CD4-positive, alpha-beta T cell (primary cell): ENCODE results near the gene KIAA2012. TPM values are rescaled to one million over a fixed set of nuclear protein-coding genes. Genes with fewer than 3 reads are reported as not detected.

ENCODE experiments used
- ATAC-seq: fragments of 200-7000 bp; cut with Tn5 transposase; one replicate; pipeline ENCODE4 v1.10.0; 2022; ENCODE audit warnings: mild to moderate bottlenecking; ENCODE audit not compliant: poor library complexity
- CTCF ChIA-PET: fragments of 350-600 bp; sonication (Branson Sonifier 250); formaldehyde crosslinking; loops from one replicate; lab custom pipeline; 2021; ENCODE audit warnings: antibody characterized with exemption, inconsistent platforms; lab: Charles Lee
- POLR2A ChIA-PET: fragments of 350-600 bp; sonication (Branson Sonifier 250); formaldehyde crosslinking; loops from one replicate; lab custom pipeline; 2021; ENCODE audit warnings: antibody characterized with exemption, inconsistent platforms; lab: Charles Lee
- DNase-seq, 14 experiments: peaks; one replicate each; pipeline ENCODE4 v3.0.0-alpha.2; 2013 to 2020; ENCODE audit warnings: mixed read lengths in 2 of 14
- H3K27ac ChIP-seq, 2 donors: one replicate each; pipeline versions ENCODE4 v1.5.1 to v1.7.0; 2013; ENCODE audit warnings: low read length in 2 of 2, low read depth in 1 of 2, mild to moderate bottlenecking in 1 of 2
- H3K27me3 ChIP-seq, 2 experiments: 1 replicate in 1 of 2; 2 replicates in 1 of 2; pipeline versions ENCODE4 v1.6.1 to v1.7.0; 2013; ENCODE audit warnings: low read length in 2 of 2, control low read depth in 1 of 2, mild to moderate bottlenecking in 1 of 2, moderate library complexity in 1 of 2; ENCODE audit not compliant: insufficient read depth in 2 of 2, control insufficient read depth in 1 of 2
- H3K36me3 ChIP-seq: one replicate; pipeline ENCODE4 v1.6.1; 2013; ENCODE audit warnings: low read length, control low read depth; ENCODE audit not compliant: insufficient read depth
- H3K4me1 ChIP-seq: one replicate; pipeline ENCODE4 v1.6.1; 2013; ENCODE audit warnings: low read length, control low read depth; ENCODE audit not compliant: insufficient read depth
- H3K4me3 ChIP-seq: one replicate; pipeline ENCODE4 v1.5.1; 2013; ENCODE audit warnings: mild to moderate bottlenecking, low read length, moderate library complexity
- H3K9me3 ChIP-seq, 2 experiments: 1 replicate in 1 of 2; 2 replicates in 1 of 2; pipeline versions ENCODE4 v1.6.1 to v1.7.0; 2013; ENCODE audit warnings: low read length in 2 of 2, mild to moderate bottlenecking in 2 of 2, control low read depth in 1 of 2, moderate library complexity in 1 of 2; ENCODE audit not compliant: control insufficient read depth in 1 of 2, insufficient read depth in 1 of 2
- H3K27ac Mint-ChIP-seq: one replicate; pipeline ENCODE4 v1.8.0; 2020; ENCODE audit warnings: mixed read lengths
- H3K27me3 Mint-ChIP-seq: one replicate; pipeline ENCODE4 v1.8.0; 2021; ENCODE audit warnings: mixed read lengths
- H3K36me3 Mint-ChIP-seq: one replicate; pipeline ENCODE4 v1.8.0; 2021; ENCODE audit warnings: low read depth, mixed read lengths
- H3K4me1 Mint-ChIP-seq: one replicate; pipeline ENCODE4 v1.8.0; 2021; ENCODE audit warnings: low read depth, mixed read lengths
- H3K4me3 Mint-ChIP-seq: one replicate; pipeline ENCODE4 v1.8.0; 2020; ENCODE audit warnings: mild to moderate bottlenecking, mixed read lengths
- H3K9me3 Mint-ChIP-seq: one replicate; pipeline ENCODE4 v1.8.0; 2020; ENCODE audit warnings: mixed read lengths
- intact Hi-C, 2 experiments: fragments of 100-400 bp; cut with DNase I in 1 of 2; cut with micrococcal nuclease in 1 of 2; formaldehyde crosslinking; loops; one replicate each; pipeline versions ENCODE4 v1.15.1 to v1.9.0; 2023 to 2025; cut with DNase I, micrococcal nuclease
- total RNA-seq, 174 experiments: library from RNA in 2 of 174; stranded (reverse) in 2 of 174; gene quantifications; one replicate each; pipeline ENCODE4 v1.2.3 and lab custom pipeline; 2021 to 2026
- TF ChIP-seq, protein P1 (sequence below): fragments of 200-600 bp; IDR thresholded peaks from one replicate; pipeline ENCODE4 v1.8.0; 2022; ENCODE audit warnings: antibody characterized with exemption, mild to moderate bottlenecking

Gene KIAA2012
- total RNA-seq, 2 experiments from 2014 or later, result not detected

DNA sequence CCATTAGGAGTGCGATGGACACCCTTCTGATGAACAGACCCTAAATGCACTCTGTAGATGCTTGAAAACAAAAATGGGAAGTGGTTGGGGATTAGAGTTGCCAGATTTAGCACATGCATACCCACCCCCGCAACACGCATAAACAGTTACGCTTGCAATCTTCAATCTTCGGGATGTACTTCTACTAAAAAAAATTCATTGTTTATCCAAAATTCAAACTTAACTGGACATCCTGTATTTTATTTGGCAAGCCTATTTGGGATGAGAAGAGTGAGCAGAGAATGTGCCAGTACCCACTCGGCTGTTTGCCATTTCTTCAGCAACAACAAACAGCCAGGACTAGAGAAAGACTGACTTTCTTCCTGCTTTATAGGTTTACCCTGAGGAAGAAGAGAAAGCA lies 18.4 kb downstream of the KIAA2012 start:
- Mint-ChIP-seq H3K4me3 (no peak overlapping the region), H3K36me3 (no peaks in the 10 kb centered on the region), H3K9me3 (no peaks in the 10 kb centered on the region), H3K4me1 (no peaks in the 10 kb centered on the region), H3K27me3 (peaks cover 19% of the 10 kb centered on the region), H3K27ac (no peak overlapping the region)
- CTCF ChIA-PET, result no interaction called here
- no peaks in the 10 kb centered on the region for H3K36me3 ChIP-seq
- DNase-seq (no peak), ATAC-seq (no peak)
- H3K9me3 ChIP-seq, result no peaks in the 10 kb centered on the region
- TF ChIP-seq, protein P1, sequence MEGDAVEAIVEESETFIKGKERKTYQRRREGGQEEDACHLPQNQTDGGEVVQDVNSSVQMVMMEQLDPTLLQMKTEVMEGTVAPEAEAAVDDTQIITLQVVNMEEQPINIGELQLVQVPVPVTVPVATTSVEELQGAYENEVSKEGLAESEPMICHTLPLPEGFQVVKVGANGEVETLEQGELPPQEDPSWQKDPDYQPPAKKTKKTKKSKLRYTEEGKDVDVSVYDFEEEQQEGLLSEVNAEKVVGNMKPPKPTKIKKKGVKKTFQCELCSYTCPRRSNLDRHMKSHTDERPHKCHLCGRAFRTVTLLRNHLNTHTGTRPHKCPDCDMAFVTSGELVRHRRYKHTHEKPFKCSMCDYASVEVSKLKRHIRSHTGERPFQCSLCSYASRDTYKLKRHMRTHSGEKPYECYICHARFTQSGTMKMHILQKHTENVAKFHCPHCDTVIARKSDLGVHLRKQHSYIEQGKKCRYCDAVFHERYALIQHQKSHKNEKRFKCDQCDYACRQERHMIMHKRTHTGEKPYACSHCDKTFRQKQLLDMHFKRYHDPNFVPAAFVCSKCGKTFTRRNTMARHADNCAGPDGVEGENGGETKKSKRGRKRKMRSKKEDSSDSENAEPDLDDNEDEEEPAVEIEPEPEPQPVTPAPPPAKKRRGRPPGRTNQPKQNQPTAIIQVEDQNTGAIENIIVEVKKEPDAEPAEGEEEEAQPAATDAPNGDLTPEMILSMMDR, result no peak
- no peaks in the 10 kb centered on the region for H3K27me3 ChIP-seq
- H3K4me3 ChIP-seq, result no peak overlapping the region
- H3K4me1 ChIP-seq, result no peaks in the 10 kb centered on the region
- no peak overlapping the region for H3K27ac ChIP-seq
- POLR2A ChIA-PET, result no interaction called here
- intact Hi-C loops, result no loop called here

DNA sequence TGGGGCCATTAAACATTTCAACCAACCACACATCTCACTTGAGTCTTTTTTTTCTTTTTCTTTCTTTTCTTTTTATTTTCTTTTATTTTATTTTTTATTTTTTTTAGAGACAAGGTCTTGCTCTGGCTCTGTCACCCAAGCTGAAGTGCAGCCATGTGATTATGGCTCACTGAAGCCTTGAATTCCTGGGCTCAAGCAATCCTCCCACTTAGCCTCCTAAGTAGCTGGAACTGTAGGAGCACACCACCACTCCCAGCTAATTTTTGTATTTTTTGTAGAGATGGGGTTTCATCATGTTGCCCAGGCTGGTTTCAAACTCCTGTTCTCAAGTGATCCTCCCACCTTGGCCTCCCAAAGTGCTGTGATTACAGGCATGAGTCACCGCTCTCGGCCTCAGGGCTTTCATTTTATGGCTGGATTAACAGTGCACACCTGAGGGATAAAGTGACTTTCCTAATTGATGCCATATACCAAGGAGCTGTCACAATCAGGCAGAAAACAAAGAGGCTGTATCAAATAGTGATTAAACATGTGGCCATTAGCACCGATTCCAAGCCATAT lies 21.5 kb downstream of the KIAA2012 start:
- no peak for DNase-seq
- Histone ChIP-seq H3K27me3 (no peaks in the 10 kb centered on the region), H3K4me1 (no peaks in the 10 kb centered on the region), H3K4me3 (no peak overlapping the region), H3K27ac (no peak overlapping the region), H3K9me3 (no peaks in the 10 kb centered on the region), H3K36me3 (no peaks in the 10 kb centered on the region)
- POLR2A ChIA-PET, result no interaction called here
- CTCF ChIA-PET, result no interaction called here
- Mint-ChIP-seq H3K27ac (no peak overlapping the region), H3K4me1 (no peaks in the 10 kb centered on the region), H3K36me3 (no peaks in the 10 kb centered on the region), H3K27me3 (peaks cover 18% of the 10 kb centered on the region), H3K9me3 (no peaks in the 10 kb centered on the region), H3K4me3 (no peak overlapping the region)
- no peak for ATAC-seq
- intact Hi-C loops, result no loop called here
- TF ChIP-seq, protein P1, result no peak

- H3K27me3 Mint-ChIP-seq, result peaks cover 11% of the 10 kb centered on the region
- intact Hi-C loops, result no loop called here
- Histone ChIP-seq H3K4me1 (no peaks in the 10 kb centered on the region), H3K4me3 (no peak overlapping the region), H3K27ac (no peak overlapping the region), H3K36me3 (no peaks in the 10 kb centered on the region), H3K9me3 (no peaks in the 10 kb centered on the region), H3K27me3 (no peaks in the 10 kb centered on the region)
- no peak overlapping the region for H3K4me3 Mint-ChIP-seq
- ChIA-PET CTCF (no interaction called here), POLR2A (no interaction called here)
- TF ChIP-seq, protein P1, result no peak
- H3K27ac Mint-ChIP-seq, result no peak overlapping the region
- H3K36me3 Mint-ChIP-seq, result no peaks in the 10 kb centered on the region
- no peaks in the 10 kb centered on the region for H3K4me1 Mint-ChIP-seq
- H3K9me3 Mint-ChIP-seq, result no peaks in the 10 kb centered on the region
- ATAC-seq (no peak), DNase-seq (no peak)
Observed at GRCh38 chr2:202095235-202095634, 22.2 kb downstream of the KIAA2012 start.
